ENCODE data around the gene ARHGEF16. TPM values are rescaled to one million over a fixed set of nuclear protein-coding genes. Genes with fewer than 3 reads are reported as not detected.

The ARHGEF16 gene
- total RNA-seq, 1 donor from 2014 or later = 1.7 TPM

DNA sequence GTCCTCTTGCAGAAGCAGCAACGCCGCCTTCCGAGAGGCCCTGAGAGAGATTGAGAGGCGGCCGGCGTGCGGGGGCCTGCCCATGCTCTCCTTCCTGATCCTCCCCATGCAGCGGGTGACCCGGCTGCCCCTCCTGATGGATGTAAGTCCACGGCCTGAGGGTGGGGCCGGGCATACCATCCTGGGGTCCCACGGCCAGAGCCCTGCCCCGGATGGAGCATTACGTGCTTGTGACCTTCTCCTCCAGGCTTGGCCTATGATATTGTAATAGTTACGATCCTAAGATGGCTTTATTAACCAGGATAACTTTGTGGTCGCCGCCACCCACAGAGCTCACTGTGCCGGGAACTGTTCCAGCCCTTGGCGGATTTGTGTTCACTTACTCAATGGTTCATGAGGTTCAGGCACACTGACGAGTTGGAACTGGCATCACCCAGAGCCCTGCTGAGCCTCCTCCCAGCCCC is 18.9 kb downstream of the ARHGEF16 start:
- intact Hi-C loops (cut with micrococcal nuclease) = no loop called here

DNA sequence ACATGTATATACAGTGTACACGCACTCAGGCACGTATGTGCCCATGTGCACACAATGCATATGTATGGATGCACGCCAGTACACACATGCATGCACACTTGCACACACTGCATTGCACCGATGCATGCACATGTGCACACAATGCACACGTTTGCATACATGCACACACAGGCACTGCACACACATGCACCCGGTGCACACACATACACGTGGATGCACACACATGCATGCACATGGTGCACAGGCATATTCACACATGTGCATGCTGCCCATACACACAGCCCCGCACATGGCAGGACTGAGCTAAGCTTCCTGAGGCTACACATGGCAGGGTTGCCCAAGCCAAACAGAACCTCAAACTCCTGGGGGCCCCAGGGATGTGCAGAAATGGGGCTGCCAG is 19.6 kb downstream of the ARHGEF16 start:
- intact Hi-C loops (cut with micrococcal nuclease) = no loop called here
- ATAC-seq (no peak), DNase-seq (no peak)

More for the DNA sequence above, 18.9 kb downstream of the ARHGEF16 start:
- DNase-seq (no peak), ATAC-seq (no peak)

DNA sequence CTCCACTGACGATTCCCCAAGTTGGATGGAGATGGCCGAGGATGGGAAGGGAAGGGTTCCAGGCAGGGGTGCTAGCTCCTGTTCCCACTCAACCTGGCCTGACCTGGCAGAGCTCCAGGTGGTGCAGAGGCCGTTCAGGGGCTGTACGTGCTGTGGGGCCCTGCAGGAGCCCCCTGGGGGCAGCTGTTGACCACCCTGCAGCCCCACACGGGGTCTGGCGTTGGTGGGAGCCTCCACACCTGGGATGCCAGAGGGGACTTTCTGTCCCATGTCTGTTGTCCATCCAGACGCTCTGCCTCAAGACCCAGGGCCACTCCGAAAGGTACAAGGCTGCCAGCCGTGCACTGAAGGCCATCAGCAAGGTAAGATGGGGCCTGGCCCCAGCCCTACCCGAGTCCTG is 20.0 kb downstream of the ARHGEF16 start:
- ATAC-seq (no peak), DNase-seq (no peak)
- intact Hi-C loops (cut with micrococcal nuclease) = no loop called here

DNA sequence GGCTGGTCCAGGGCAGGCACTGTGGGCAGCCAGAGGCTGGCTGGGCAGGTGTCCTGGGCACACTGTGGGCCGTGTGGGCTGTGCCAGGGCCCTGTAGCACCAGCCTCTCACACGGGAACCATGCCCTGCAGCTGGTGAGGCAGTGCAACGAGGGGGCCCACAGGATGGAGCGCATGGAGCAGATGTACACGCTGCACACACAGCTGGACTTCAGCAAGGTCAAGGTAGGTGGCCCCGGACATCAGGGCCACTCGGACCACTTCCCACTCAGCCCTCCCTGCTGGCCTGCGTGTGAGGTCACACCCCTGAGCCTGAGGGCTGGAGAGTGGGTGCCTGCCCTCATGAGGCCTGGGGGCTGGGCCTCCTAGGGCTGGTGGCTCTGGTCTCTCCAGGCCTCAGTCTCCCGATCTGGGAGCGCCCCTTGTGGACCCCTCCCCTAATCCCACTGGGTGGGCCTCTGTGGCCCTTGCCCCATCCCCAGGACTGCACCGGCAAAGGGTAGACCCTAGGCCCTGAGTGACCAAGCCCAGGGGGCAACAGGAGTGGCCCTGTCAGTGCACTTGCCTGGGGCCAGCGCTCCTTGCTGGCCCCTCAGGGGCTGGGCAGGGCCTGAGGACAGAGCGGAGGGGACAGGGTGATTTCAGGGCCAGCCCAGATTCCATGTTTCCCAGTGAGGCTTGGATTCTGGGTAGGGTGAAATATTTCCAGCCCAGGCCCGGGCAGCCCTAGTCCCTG is 21.5 kb downstream of the ARHGEF16 start:
- ATAC-seq = no peak
- intact Hi-C loops (cut with micrococcal nuclease) = no loop called here
- no peak for DNase-seq

DNA sequence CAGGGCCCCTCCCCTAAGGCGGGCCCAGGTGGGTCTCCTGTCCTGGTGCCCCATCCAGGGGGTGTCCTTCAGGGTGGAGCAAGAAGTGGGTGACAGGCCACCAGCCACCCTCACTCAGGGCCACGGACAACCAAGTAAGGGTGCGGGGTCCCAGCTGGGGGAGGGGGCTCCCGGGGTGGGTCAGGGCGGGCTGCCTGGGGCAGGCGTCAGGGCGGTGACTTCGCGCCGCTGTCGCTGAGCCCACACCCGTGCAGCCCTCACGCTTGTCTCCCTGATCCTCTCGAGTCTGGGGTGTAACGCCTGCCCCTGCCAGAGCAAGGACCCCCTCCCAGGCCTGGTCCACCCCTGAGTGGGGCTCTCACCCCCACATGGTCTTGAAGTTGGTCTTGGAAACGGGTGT is 22.2 kb downstream of the ARHGEF16 start:
- intact Hi-C loops (cut with micrococcal nuclease) = no loop called here
- DNase-seq (no peak), ATAC-seq (no peak)

DNA sequence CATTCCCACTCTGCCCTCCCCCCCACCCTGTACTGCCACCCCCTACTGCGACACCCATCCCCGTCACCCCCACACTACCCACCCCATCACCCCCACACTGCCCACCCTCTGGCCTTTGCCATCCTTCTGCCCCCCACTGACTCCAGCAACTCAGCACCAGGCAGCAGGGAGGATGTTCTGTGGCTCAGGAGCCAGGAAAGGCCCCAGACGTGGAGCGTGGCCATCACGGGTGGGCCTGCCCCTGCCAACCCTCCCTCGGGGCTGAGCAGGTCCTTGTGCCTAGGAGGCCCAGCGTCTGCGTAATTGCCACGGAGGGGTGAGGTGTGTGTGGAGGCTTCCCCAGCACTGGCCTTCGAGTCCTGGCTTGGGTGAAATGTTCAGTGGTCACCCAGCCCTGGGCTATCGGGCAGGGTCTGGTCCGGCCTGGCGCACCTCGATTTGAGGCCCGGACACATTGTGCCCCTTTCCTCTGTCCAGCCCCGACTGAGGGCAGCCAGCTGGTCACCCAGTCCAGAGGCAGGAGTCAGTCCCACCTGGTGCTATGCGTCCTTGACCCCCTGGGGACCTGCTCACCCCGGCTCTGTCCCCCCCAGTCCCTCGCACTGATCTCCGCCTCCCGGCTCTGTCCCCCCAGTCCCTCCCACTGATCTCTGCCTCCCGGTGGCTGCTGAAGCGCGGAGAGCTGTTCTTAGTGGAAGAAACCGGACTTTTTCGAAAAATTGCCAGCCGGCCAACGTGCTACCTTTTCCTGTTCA is 23.0 kb downstream of the ARHGEF16 start:
- DNase-seq (no peak), ATAC-seq (no peak)
- intact Hi-C loops (cut with micrococcal nuclease) = no loop called here

DNA sequence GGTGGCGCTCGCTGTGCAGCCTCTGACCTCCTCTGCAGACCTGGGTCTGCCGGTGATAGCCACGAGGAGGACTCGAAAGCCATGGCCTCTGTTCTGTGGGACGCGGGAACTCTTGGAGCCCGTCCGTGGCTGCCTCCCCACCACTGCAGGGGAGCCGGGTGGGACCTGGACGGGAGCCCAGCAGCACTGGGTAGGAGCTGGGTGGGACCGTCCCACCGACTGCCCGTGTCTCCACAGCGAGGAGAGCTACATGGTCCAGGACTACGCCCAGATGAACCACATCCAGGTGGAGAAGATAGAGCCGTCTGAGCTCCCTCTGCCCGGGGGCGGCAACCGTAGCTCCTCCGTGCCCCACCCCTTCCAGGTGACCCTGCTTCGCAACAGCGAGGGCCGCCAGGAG is 23.7 kb downstream of the ARHGEF16 start:
- intact Hi-C loops (cut with micrococcal nuclease) = no loop called here
- ATAC-seq (no peak), DNase-seq (no peak)

DNA sequence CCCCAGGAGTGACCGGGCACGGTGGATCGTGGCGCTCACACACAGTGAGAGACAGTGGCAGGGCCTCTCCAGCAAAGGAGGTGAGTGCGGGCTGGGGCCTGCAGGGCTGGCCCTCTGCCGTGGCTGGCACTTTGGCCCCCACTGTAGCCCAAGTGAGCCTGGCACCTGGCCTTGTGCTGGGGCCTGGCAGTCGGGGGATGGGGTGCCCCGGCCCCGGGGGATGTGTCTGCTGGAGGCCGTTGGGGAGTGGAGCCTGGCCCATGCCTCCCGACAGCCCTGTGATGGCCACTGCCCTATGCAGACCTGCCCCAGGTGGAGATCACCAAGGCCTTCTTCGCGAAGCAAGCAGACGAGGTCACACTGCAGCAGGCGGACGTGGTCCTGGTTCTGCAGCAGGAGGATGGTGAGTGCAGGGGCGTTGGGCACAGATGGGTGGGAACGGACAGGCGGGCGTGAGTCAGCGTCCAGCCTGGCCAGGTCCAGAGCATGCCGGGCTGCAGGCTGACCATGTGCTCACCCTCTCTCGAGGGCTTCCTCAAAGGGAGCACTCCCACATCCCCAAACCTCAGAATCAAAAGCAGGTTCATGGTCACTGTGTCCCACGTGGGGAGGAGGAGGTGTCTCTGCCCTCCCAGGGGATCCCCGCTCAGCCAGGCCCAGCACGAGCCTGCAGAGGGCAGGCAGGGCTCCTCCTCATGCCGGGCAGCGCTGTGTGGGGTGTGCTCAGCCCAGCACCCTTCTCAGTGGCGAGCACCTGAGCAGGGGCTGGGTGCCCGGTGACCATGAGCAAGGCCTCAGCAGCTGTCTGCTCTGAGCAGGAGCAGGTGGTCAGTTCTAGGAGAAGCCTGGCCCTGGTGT is 25.3 kb downstream of the ARHGEF16 start:
- ATAC-seq = no peak
- intact Hi-C loops (cut with micrococcal nuclease) = no loop called here
- no peak for DNase-seq

DNA sequence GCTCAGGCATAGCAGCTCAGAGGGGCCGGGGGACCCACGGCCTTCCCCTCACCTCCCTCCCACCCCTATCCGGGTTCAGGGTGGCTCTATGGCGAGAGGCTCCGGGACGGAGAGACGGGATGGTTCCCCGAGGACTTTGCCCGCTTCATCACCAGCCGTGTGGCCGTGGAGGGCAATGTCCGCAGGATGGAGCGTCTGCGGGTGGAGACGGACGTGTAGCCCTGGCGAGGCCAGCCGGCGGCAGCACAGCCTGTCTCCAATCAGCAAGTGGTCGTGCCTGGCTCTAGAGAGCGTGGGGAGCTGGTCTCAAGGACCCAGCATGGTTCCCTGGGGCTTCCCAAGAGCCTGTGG is 25.9 kb downstream of the ARHGEF16 start:
- DNase-seq (no peak), ATAC-seq (no peak)
- intact Hi-C loops (cut with micrococcal nuclease) = no loop called here

DNA sequence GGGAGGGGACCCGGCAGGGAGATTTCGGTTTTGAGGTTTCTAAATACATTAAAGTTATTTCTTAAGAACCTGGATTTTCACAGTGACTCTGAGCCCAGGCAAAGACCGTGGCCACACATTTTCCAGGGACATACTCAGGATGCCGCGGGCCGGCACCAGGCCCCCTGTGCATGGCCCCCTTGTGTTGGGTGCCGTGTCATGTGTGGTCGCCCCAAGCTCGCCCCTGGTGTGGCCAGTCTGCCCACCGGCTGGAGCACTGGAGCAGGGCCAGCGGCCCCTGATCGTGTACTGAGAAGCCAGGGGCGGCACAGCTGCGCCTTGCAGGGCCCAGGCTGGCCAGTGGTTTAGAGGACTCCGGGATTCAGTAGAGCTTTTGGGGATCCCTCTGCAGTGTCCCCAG is 26.6 kb downstream of the ARHGEF16 start:
- intact Hi-C loops (cut with micrococcal nuclease) = no loop called here
- ATAC-seq = no peak
- no peak for DNase-seq

DNA sequence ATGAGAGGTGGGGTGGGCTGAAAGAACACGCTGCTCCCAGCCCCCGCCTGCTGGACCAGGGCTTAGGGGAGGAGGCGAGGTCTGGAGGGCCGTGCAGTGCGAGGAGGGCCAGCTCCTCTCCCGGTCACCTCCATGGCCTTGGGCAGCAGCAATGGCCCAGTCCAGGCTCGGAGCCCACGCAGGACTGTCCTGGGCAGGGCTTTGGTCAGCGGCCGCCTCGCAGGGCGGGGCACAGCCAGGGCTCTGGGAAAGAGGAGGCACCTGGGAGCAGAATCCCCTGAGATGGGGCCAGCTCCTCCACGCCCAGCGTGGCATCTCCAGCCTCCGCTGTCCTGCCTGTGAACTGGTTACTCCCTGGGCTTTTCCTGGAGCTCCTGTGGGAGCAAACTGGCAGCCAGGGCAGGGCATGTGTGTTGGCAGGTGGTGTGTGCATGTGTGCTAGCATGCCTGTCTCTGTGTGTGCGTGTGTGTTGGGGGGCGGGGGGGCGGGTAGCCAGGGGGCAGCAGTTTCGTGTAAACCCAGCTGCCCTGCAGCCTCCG is 27.4 kb downstream of the ARHGEF16 start:
- no peak for ATAC-seq
- intact Hi-C loops (cut with micrococcal nuclease) = no loop called here
- no peak for DNase-seq

DNA sequence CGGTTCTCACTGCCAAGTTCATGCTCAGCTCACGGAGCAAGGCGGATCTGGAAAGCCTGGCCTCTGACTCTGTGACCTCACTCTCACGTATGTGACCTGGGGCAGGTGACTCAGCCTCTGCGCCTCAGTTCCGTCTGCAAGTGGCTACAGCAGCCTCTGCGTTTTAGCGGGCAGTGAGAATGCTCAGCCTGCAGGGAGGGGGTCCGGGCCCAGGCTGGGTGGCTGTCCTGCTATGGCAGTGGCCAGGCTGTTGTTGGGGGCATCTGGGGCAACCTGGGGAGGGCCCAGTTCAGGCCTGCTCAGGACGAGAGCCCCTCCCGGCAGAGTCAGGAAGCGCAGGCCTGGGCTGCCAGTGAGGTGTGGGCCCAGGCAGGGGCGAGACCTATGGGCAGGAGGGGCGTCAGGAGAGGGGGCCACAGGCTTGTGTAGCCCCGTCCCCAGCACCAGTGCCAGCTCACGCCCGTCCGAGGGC is 27.9 kb downstream of the ARHGEF16 start:
- DNase-seq (no peak), ATAC-seq (no peak)
- intact Hi-C loops (cut with micrococcal nuclease) = no loop called here

DNA sequence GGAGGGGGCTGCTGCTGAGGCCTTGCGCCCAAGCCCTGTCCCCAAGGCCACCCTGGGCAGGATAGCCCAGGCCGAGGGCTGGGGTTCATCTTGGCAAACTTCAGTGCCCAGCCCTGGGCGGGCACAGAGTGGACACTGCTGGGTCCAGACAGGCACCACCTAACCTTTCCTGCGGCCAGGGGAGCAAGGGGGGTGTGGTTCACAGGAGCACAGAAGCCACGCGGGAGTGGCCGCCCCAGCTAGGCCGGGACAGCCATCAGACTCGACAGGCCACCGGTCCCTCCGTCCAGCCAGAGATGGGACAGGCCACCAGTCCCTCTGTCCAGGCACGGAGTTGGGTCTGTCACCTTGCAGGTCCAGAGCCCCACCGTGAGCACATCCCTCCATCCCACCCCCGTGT is 28.9 kb downstream of the ARHGEF16 start:
- intact Hi-C loops (cut with micrococcal nuclease) = no loop called here
- ATAC-seq (no peak), DNase-seq (no peak)

DNA sequence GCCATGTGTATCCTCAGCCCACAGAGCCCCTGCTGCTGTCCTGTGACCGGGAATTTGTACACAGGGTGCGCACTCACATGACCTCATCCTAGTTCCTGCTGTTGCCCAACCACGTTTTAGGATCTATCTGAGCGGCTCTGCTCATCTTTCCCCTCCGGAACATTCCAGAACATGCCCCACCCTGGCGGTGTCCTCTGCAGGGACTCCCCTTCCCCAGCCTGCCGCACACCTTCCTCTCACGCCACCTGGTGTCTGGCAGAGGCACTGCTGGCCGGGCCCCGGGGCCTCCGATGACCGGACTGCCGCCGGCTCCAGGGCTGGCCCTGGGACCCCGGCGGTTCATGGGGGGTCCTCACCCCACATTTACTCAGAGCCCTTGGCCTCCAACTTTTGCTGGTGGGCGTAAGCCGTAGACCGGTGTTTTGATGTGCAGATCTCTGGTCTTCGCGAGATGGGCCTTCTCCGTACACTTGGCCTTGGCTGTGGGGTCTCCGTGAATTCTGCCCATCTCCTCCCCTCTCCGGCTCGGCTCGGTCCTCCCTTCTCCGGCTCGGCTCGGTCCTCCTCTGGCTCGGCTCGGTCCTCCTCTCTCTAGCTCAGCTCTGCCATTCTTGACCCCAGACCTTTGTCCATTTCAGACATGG is 29.5 kb downstream of the ARHGEF16 start:
- DNase-seq (peak; percentile 67), ATAC-seq (peak; percentile 72)
- intact Hi-C loops (cut with micrococcal nuclease) = no loop called here

DNA sequence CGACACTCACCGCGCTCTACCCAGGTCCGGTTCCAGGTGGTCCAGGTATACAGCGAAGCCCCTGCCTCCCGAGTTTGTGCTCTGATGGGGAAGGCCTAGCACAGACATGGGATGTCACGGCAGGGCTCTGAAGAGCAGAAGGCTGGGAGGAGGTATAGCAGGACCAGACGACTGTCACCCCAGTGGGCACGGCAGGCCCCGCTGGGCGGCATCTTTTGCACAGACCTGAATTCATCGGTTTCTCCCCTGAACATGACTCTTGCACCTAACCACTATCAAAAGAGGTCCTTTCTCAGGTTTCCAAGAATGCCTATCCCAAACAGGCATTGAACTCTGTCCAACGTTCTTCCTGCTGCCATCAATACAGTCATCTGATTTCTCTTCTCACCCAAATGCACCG is 30.6 kb downstream of the ARHGEF16 start:
- intact Hi-C loops (cut with micrococcal nuclease) = no loop called here
- ATAC-seq (no peak), DNase-seq (no peak)

DNA sequence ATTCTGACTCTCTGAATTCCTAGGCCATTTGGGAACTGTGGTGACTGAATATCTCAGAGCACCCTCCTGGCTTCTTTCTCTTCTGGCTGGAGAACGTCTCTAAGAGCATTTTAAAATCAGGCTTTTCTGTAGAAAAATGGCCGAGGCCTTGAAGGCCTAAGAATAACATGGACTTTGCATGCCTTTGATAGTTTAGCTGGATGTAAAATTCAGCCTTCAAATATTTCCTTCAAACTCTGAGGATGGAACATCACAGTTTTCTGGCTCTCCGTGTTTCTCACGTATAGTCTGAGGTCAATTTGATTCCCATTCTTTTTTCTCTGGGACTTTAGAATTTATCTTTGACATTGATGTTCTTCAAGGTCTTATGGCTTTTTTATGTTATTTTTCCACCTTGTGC is 34.0 kb downstream of the ARHGEF16 start:
- intact Hi-C loops (cut with micrococcal nuclease) = no loop called here
- ATAC-seq = no peak
- DNase-seq = no peak

DNA sequence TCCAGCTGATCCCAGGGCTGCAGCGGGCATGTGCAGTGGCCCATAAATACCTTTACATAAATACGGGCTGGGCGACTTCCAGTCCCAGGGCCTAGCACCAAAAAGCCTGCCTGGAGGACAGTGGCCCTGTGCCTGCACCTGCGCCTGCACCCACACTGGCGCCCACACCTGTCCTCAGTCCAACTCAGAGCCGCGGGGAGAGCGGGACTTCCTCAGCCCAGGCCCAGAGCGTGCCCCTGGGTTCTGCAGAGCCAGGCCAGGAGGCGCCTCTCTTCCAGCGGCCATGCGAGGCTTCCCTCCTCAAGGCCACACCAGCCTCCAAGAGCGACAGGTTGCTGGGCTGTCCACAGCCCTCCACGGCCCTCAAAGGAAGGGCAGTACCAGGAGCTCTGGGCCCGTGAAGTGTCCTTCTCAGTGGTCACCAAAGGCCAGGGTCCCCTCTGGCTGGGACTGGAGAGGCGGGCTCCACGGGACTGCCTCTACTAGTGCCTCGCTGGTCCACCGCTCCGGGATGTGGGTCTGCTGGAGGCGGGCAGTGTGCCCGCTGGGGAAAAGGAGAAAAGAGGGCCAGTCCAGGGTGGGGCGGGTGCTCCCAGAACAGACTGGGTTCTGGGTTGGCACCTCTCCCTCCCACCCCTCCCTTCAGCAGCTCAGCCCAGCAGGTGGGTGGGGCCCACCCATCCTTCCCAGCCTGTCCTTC is 35.7 kb downstream of the ARHGEF16 start:
- no peak for DNase-seq
- intact Hi-C loops (cut with micrococcal nuclease) = loop anchor here (5.0 kb wide), 1 partner anchor 127 kb away; no protein-coding TSS in a partner anchor
- no peak for ATAC-seq
